Measurements from ENCODE around the gene UBA7. TPM values are rescaled to one million over a fixed set of nuclear protein-coding genes. Genes with fewer than 3 reads are reported as not detected.

The UBA7 gene
- total RNA-seq, 1 experiment from 2014 or later: 0.85 TPM

DNA sequence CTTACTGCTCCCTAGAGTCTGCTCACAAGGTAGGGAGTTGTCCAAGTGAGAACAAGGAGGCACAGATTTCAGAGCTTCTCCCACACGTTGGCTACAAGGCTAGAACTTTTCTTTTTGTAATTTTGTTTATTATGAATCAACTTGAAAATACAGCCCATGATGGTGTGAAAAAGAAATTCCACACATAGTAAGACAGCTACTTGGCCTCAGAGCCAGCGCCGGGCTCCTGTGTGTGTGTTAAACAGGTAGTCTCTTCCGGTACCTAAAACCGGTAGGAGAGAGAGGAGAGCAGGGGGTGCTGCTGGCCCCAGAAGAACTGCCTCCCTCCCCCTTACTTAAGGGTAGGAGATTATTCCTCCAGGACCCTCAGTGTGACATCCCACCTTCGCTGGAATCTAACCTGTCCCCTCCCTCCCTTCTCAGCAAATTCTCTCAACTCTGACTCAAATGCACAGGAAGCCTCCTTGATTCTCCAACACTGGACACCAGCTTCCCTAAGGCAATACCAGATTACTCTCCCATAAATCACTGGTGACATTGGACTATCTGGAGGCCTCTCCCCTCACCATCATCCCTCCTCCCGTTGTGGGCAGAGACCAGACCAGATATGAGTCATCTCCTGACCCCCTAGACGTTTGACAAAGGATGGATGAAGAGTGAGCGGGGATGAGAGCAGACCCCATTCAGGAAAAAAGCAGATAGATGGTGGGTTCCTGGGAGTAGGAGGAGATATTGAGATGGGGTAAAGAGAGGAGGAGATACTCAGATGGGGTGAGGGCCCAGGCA, 22.9 kb downstream of the UBA7 start:
- Histone ChIP-seq H2BK20ac (ENCODE audit: low read depth, low read length, poor library complexity, severe bottlenecking) (no peak overlapping the region), H3K27me3 (ENCODE audit: insufficient read depth, low read length) (no peaks in the 10 kb centered on the region; the same call in none of the 2 replicates), H3K23ac (ENCODE audit: insufficient read length, low read depth, low read length) (no peak overlapping the region), H3K27ac (ENCODE audit: insufficient read length, low read depth, low read length) (no peak overlapping the region), H3K14ac (ENCODE audit: insufficient read depth, low read length) (no peak overlapping the region), H3K23me2 (ENCODE audit: insufficient read length, low read depth, low read length, poor library complexity, severe bottlenecking) (peaks cover 2% of the 10 kb centered on the region), H3K9me3 (ENCODE audit: control insufficient read depth, low read depth, low read length) (no peaks in the 10 kb centered on the region), H4K5ac (ENCODE audit: insufficient read length, low read depth, low read length) (no peak overlapping the region), H3K56ac (ENCODE audit: insufficient read length, low read depth, low read length) (no peak overlapping the region), H3K4me1 (ENCODE audit: insufficient read depth, low read length) (no peaks in the 10 kb centered on the region), H3K79me2 (ENCODE audit: insufficient read depth, low read length) (peaks cover under 1% of the 10 kb centered on the region; the same call in 1 of the 2 replicates), H3T11ph (ENCODE audit: low read length) (no peak overlapping the region), H4K8ac (replicated peaks; ENCODE audit: insufficient read length, low read depth, low read length) (no peak overlapping the region), H4K91ac (ENCODE audit: insufficient read length, low read depth, low read length) (no peak overlapping the region), H2BK120ac (ENCODE audit: low read depth, low read length, poor library complexity, severe bottlenecking) (no peak overlapping the region), H2AK5ac (ENCODE audit: insufficient read length, low read length) (no peak overlapping the region), H2BK5ac (ENCODE audit: insufficient read length, low read length) (no peak overlapping the region), H3K79me1 (ENCODE audit: insufficient read depth, low read depth, low read length, poor library complexity, severe bottlenecking) (no peaks in the 10 kb centered on the region), H2BK12ac (ENCODE audit: insufficient read length, low read depth, low read length) (no peak overlapping the region), H2AFZ (ENCODE audit: low read length) (no peak overlapping the region), H3K18ac (ENCODE audit: insufficient read length, low read depth, low read length) (no peak overlapping the region), H2BK15ac (ENCODE audit: low read depth, low read length) (no peak overlapping the region), H3K9ac (ENCODE audit: extremely low read depth, insufficient read length, low read length) (no peak overlapping the region), H3K4me2 (ENCODE audit: insufficient read depth, insufficient read length, low read length) (no peak overlapping the region), H4K20me1 (ENCODE audit: control insufficient read depth, insufficient read depth, insufficient read length) (no peaks in the 10 kb centered on the region), H3K4ac (ENCODE audit: low read depth, low read length) (no peak overlapping the region)
- Mint-ChIP-seq H3K27ac (no peak overlapping the region), H3K9me3 (no peaks in the 10 kb centered on the region; a peak in 1 of 5 replicates), H3K4me3 (no peak overlapping the region), H3K4me1 (peaks cover 8 to 17% of the 10 kb centered on the region in 2 experiments), H3K36me3 (ENCODE audit: insufficient read depth in 1 of 3, low read depth in 3 of 3) (peaks cover 0 to under 1% (median 0%) of the 10 kb centered on the region in 3 experiments; a peak in 2 of 7 replicates), H3K27me3 (ENCODE audit: low read depth) (peaks cover 2% of the 10 kb centered on the region; the same call in 1 of the 2 replicates)
- DNase-seq: no peak
- TF ChIP-seq, protein P1, sequence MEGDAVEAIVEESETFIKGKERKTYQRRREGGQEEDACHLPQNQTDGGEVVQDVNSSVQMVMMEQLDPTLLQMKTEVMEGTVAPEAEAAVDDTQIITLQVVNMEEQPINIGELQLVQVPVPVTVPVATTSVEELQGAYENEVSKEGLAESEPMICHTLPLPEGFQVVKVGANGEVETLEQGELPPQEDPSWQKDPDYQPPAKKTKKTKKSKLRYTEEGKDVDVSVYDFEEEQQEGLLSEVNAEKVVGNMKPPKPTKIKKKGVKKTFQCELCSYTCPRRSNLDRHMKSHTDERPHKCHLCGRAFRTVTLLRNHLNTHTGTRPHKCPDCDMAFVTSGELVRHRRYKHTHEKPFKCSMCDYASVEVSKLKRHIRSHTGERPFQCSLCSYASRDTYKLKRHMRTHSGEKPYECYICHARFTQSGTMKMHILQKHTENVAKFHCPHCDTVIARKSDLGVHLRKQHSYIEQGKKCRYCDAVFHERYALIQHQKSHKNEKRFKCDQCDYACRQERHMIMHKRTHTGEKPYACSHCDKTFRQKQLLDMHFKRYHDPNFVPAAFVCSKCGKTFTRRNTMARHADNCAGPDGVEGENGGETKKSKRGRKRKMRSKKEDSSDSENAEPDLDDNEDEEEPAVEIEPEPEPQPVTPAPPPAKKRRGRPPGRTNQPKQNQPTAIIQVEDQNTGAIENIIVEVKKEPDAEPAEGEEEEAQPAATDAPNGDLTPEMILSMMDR (conservative IDR thresholded peaks at IDR 0.05): no peak
- no CpG with 5 or more reads among the region's 9 CpGs for WGBS (ENCODE audit: extremely low coverage, insufficient read length, low lambda C conversion rate)

Measured in H9 (cell line).